Fibroblast of the aortic adventitia (primary cell): ENCODE measurements around the gene GPBP1. TPM values are rescaled to one million over a fixed set of nuclear protein-coding genes. Genes with fewer than 3 reads are reported as not detected.

ENCODE experiments used
- DNase-seq: peaks from one replicate; pipeline ENCODE4 v3.0.0-alpha.2; 2010; ENCODE audit warnings: low read depth
- H3K4me3 ChIP-seq: 2 replicates; pipeline ENCODE4 v1.5.1; 2011; ENCODE audit warnings: low read depth, mild to moderate bottlenecking, control low read depth, low read length, moderate library complexity
- CTCF ChIP-seq: IDR thresholded peaks from 2 replicates; pipeline ENCODE4 v1.5.1; 2011; ENCODE audit warnings: mild to moderate bottlenecking, low read length, control low read depth, inconsistent platforms; ENCODE audit not compliant: insufficient read depth
- total RNA-seq: library from RNA; depleted of rRNA; stranded (reverse); fragments of >200 nt; gene quantifications from 2 replicates; pipeline ENCODE4 v1.2.3, GENCODE V29; 2012; ENCODE audit warnings: low replicate concordance

The GPBP1 gene
- total RNA-seq, 1 donor = 73.6 TPM

- DNase-seq = no peak
- TF ChIP-seq CTCF = no peak
- no peak overlapping the region for H3K4me3 ChIP-seq
These were observed 20.8 kb downstream of the GPBP1 start for GRCh38 chr5:57194653-57195052.

- no peak for TF ChIP-seq CTCF
These were observed 21.2 kb downstream of the GPBP1 start for GRCh38 chr5:57195060-57195459.

GRCh38 chr5:57199866-57200265, 26.0 kb downstream of the GPBP1 start:
- no peak for DNase-seq
- no peak overlapping the region for H3K4me3 ChIP-seq
- TF ChIP-seq CTCF = no peak

More at GRCh38 chr5:57195060-57195459, 21.2 kb downstream of the GPBP1 start:
- no peak overlapping the region for H3K4me3 ChIP-seq
- DNase-seq = no peak

GRCh38 chr5:57202811-57203210, 29.0 kb downstream of the GPBP1 start:
- H3K4me3 ChIP-seq = no peak overlapping the region
- no peak for DNase-seq
- TF ChIP-seq CTCF = no peak

GRCh38 chr5:57207007-57207653, 33.3 kb downstream of the GPBP1 start:
- DNase-seq = no peak
- no peak for TF ChIP-seq CTCF
- no peak overlapping the region for H3K4me3 ChIP-seq

GRCh38 chr5:57207681-57208080, 33.8 kb downstream of the GPBP1 start:
- TF ChIP-seq CTCF = no peak
- no peak for DNase-seq
- no peak overlapping the region for H3K4me3 ChIP-seq

- H3K4me3 ChIP-seq = no peak overlapping the region
- DNase-seq = peak; percentile 2
- no peak for TF ChIP-seq CTCF
These were observed 35.6 kb downstream of the GPBP1 start for GRCh38 chr5:57209316-57210040.
